Keratinocyte (primary cell): Measurements from ENCODE around the gene LPCAT4.
"Not testable (repeated sequence)": the region's sequence is repeated elsewhere in the genome, so short reads cannot be mapped to it uniquely, and the experiment has no call there.

Experiments
- CTCF ChIP-seq, 3 experiments: IDR thresholded peaks in 1 of 3; conservative IDR thresholded peaks in 1 of 3; optimal IDR thresholded peaks in 1 of 3; 2 replicates in 2 of 3; 3 replicates in 1 of 3; pipeline versions ENCODE3 to v1.5.1; 2011; ENCODE audit warnings: low read length in 3 of 3, mild to moderate bottlenecking in 3 of 3, moderate library complexity in 2 of 3, control low read depth in 1 of 3, inconsistent platforms in 1 of 3; ENCODE audit not compliant: insufficient read depth in 2 of 3; ENCODE audit errors: extremely low read depth in 1 of 3
- EZH2 ChIP-seq: IDR thresholded peaks from one replicate; pipeline ENCODE4 v1.6.1; 2012; ENCODE audit warnings: inconsistent platforms, mild to moderate bottlenecking, low read length, moderate library complexity

- TF ChIP-seq CTCF (optimal IDR thresholded peaks at IDR 0.05 in 1 of 3, IDR thresholded peaks at IDR 0.05 in 1 of 3, conservative IDR thresholded peaks at IDR 0.05 in 1 of 3; ENCODE audit: extremely low read depth in 1 of 3, insufficient read depth in 2 of 3, low read length in 3 of 3); EZH2: not testable (repeated sequence)
Observed at GRCh38 chr15:34403160-34403598, 36.2 kb upstream of the LPCAT4 start.
